ENCODE data around the gene C17orf67. TPM values are rescaled to one million over a fixed set of nuclear protein-coding genes. Genes with fewer than 3 reads are reported as not detected.

Gene C17orf67
- total and polyA plus RNA-seq, 2 of the 13 experiments (the other 11 are each of a cell fraction or from before 2014, with no cell fraction given): 0.41 to 0.86 TPM

DNA sequence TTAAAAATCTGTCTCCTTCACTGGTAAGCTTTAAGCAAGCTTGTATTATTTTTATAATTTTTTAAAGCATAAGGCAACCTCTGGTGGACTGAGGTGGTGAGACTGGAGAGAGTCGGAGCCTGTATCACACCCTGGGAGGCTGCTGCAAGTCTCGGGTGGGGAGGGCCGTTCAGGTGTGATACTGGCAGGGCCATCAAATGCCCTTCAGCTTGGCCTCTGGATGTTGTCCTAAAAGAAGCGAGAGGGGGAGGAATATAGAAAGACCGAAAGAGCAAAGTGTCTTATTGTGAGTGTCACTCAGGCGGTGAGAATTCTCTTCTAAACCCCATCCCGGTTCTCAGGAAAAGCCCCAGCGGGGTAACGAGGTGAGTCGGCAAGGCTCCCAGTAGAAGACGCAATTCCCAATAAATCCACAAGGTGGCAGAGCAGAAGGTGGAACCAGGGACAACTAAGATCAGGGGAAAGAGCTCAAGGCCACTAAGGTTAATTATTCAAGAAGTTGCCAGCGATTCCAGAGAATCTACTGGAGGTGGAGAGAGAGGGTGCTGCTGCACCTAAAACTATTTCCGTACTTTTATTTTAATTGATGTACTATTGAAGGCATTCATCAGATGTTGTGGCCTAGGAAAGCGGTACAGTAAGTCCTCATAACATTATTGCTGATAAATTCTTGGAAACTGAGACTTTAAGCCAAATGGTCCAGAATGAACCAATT, 14.1 kb downstream of the C17orf67 start (continued):
- TF ChIP-seq, protein P1, sequence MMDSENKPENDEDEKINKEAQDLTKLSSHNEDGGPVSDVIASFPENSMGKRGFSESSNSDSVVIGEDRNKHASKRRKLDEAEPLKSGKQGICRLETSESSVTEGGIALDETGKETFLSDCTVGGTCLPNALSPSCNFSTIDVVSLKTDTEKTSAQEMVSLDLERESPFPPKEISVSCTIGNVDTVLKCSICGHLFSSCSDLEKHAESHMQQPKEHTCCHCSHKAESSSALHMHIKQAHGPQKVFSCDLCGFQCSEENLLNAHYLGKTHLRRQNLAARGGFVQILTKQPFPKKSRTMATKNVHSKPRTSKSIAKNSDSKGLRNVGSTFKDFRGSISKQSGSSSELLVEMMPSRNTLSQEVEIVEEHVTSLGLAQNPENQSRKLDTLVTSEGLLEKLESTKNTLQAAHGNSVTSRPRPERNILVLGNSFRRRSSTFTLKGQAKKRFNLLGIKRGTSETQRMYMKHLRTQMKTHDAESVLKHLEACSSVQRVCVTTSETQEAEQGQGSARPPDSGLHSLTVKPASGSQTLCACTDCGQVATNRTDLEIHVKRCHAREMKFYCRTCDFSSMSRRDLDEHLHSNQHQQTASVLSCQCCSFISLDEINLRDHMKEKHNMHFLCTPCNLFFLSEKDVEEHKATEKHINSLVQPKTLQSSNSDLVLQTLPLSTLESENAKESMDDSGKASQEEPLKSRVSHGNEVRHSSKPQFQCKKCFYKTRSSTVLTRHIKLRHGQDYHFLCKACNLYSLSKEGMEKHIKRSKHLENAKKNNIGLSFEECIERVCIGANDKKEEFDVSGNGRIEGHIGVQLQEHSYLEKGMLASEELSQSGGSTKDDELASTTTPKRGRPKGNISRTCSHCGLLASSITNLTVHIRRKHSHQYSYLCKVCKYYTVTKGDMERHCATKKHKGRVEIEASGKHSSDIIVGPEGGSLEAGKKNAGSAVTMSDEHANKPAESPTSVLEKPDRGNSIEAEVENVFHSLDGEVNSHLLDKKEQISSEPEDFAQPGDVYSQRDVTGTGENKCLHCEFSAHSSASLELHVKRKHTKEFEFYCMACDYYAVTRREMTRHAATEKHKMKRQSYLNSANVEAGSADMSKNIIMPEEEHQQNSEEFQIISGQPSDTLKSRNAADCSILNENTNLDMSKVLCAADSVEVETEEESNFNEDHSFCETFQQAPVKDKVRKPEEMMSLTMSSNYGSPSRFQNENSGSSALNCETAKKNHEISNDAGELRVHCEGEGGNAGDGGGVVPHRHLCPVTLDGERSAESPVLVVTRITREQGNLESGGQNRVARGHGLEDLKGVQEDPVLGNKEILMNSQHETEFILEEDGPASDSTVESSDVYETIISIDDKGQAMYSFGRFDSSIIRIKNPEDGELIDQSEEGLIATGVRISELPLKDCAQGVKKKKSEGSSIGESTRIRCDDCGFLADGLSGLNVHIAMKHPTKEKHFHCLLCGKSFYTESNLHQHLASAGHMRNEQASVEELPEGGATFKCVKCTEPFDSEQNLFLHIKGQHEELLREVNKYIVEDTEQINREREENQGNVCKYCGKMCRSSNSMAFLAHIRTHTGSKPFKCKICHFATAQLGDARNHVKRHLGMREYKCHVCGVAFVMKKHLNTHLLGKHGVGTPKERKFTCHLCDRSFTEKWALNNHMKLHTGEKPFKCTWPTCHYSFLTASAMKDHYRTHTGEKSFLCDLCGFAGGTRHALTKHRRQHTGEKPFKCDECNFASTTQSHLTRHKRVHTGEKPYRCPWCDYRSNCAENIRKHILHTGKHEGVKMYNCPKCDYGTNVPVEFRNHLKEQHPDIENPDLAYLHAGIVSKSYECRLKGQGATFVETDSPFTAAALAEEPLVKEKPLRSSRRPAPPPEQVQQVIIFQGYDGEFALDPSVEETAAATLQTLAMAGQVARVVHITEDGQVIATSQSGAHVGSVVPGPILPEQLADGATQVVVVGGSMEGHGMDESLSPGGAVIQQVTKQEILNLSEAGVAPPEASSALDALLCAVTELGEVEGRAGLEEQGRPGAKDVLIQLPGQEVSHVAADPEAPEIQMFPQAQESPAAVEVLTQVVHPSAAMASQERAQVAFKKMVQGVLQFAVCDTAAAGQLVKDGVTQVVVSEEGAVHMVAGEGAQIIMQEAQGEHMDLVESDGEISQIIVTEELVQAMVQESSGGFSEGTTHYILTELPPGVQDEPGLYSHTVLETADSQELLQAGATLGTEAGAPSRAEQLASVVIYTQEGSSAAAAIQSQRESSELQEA (CRISPR knock-in tag; IDR thresholded peaks at IDR 0.05; ENCODE audit: not compliant biosample characterization): no peak
- 0 out of 2 replicates have a peak, but pooled peaks have one; percentile 50 for TF ChIP-seq MXD4 (CRISPR knock-in tag; IDR thresholded peaks at IDR 0.05)
- 0 out of 2 replicates have a peak, but pooled peaks have one; percentile 36 for TF ChIP-seq ZNF335 (CRISPR knock-in tag; IDR thresholded peaks at IDR 0.05)
- no peak for TF ChIP-seq SAFB2 (CRISPR knock-in tag; IDR thresholded peaks at IDR 0.05; ENCODE audit: borderline replicate concordance, low read depth)
- TF ChIP-seq JDP2 (CRISPR knock-in tag; IDR thresholded peaks at IDR 0.05; ENCODE audit: borderline replicate concordance): no peak
- TF ChIP-seq, protein P2, sequence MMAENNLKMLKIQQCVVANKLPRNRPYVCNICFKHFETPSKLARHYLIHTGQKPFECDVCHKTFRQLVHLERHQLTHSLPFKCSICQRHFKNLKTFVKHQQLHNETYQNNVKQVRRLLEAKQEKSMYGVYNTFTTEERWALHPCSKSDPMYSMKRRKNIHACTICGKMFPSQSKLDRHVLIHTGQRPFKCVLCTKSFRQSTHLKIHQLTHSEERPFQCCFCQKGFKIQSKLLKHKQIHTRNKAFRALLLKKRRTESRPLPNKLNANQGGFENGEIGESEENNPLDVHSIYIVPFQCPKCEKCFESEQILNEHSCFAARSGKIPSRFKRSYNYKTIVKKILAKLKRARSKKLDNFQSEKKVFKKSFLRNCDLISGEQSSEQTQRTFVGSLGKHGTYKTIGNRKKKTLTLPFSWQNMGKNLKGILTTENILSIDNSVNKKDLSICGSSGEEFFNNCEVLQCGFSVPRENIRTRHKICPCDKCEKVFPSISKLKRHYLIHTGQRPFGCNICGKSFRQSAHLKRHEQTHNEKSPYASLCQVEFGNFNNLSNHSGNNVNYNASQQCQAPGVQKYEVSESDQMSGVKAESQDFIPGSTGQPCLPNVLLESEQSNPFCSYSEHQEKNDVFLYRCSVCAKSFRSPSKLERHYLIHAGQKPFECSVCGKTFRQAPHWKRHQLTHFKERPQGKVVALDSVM (CRISPR knock-in tag; IDR thresholded peaks at IDR 0.05): peak; percentile 24; the same call in 1 of the 2 replicates
- no peak for TF ChIP-seq ZBTB7B (CRISPR knock-in tag; IDR thresholded peaks at IDR 0.05)
- TF ChIP-seq ZNF749 (CRISPR knock-in tag; IDR thresholded peaks at IDR 0.05; ENCODE audit: borderline replicate concordance): no peak
- no peak for TF ChIP-seq RBFOX2 (IDR thresholded peaks at IDR 0.05; ENCODE audit: low read depth, low read length)
- TF ChIP-seq, protein P3, sequence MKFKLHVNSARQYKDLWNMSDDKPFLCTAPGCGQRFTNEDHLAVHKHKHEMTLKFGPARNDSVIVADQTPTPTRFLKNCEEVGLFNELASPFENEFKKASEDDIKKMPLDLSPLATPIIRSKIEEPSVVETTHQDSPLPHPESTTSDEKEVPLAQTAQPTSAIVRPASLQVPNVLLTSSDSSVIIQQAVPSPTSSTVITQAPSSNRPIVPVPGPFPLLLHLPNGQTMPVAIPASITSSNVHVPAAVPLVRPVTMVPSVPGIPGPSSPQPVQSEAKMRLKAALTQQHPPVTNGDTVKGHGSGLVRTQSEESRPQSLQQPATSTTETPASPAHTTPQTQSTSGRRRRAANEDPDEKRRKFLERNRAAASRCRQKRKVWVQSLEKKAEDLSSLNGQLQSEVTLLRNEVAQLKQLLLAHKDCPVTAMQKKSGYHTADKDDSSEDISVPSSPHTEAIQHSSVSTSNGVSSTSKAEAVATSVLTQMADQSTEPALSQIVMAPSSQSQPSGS (CRISPR knock-in tag; IDR thresholded peaks at IDR 0.05): peak; percentile 46; the same call in 1 of the 2 replicates
- TF ChIP-seq, protein P4, sequence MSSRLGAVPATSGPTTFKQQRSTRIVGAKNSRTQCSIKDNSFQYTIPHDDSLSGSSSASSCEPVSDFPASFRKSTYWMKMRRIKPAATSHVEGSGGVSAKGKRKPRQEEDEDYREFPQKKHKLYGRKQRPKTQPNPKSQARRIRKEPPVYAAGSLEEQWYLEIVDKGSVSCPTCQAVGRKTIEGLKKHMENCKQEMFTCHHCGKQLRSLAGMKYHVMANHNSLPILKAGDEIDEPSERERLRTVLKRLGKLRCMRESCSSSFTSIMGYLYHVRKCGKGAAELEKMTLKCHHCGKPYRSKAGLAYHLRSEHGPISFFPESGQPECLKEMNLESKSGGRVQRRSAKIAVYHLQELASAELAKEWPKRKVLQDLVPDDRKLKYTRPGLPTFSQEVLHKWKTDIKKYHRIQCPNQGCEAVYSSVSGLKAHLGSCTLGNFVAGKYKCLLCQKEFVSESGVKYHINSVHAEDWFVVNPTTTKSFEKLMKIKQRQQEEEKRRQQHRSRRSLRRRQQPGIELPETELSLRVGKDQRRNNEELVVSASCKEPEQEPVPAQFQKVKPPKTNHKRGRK (CRISPR knock-in tag; IDR thresholded peaks at IDR 0.05): no peak
- 0 out of 2 replicates have a peak, but pooled peaks have one; percentile 45 for TF ChIP-seq PAWR (CRISPR knock-in tag; IDR thresholded peaks at IDR 0.05; ENCODE audit: borderline replicate concordance)
- no peak; the same call in 1 of the 2 replicates for TF ChIP-seq ZNF816 (CRISPR knock-in tag; IDR thresholded peaks at IDR 0.05; ENCODE audit: borderline replicate concordance)
- TF ChIP-seq SOX13 (IDR thresholded peaks at IDR 0.05): no peak
- peak in 1 of 2 experiments; percentile 47; a peak in 1 of 4 replicates for TF ChIP-seq SOX13 (CRISPR knock-in tag; conservative IDR thresholded peaks at IDR 0.05 in 1 of 2, IDR thresholded peaks at IDR 0.05 in 1 of 2)
